Astrocyte (in vitro differentiated cells and primary cell): ENCODE results near the gene NR4A3. TPM values are rescaled to one million over a fixed set of nuclear protein-coding genes. Genes with fewer than 3 reads are reported as not detected.

ENCODE experiments used
- DNase-seq: peaks from one replicate; pipeline ENCODE4 v3.0.0-alpha.2; 2010; ENCODE audit warnings: low read depth
- FAIRE-seq: peaks from 2 replicates; lab custom pipeline; 2011; peaks lifted over from hg19 to GRCh38; lab: Jason Lieb, UNC
- H2AFZ ChIP-seq: 2 replicates; pipeline ENCODE4 v1.6.0; 2012; ENCODE audit warnings: low read depth, low read length, inconsistent platforms
- H3K27ac ChIP-seq: 2 replicates; pipeline ENCODE4 v1.5.1; 2011; ENCODE audit warnings: low read depth, low read length, inconsistent platforms
- H3K27me3 ChIP-seq: 2 replicates; pipeline ENCODE4 v1.6.0; 2011; ENCODE audit warnings: low read length, inconsistent platforms; ENCODE audit not compliant: insufficient read depth
- H3K36me3 ChIP-seq: 2 replicates; pipeline ENCODE4 v1.5.1; 2011; ENCODE audit warnings: low read length, inconsistent platforms; ENCODE audit not compliant: insufficient read depth
- H3K4me1 ChIP-seq: 2 replicates; pipeline ENCODE4 v1.5.1; 2011; ENCODE audit warnings: low read length, inconsistent platforms; ENCODE audit not compliant: insufficient read depth
- H3K4me2 ChIP-seq: 2 replicates; pipeline ENCODE4 v1.6.0; 2012; ENCODE audit warnings: low read length, inconsistent platforms
- H3K4me3 ChIP-seq: 2 replicates; pipeline ENCODE4 v1.5.1; 2011; ENCODE audit warnings: low read depth, mild to moderate bottlenecking, low read length, inconsistent platforms; ENCODE audit not compliant: insufficient read depth
- H3K79me2 ChIP-seq: 2 replicates; pipeline ENCODE4 v1.6.0; 2012; ENCODE audit warnings: mild to moderate bottlenecking, low read length, inconsistent platforms; ENCODE audit not compliant: insufficient read depth
- H3K9ac ChIP-seq: 2 replicates; pipeline ENCODE4 v1.6.0; 2012; ENCODE audit warnings: mild to moderate bottlenecking, low read length, inconsistent platforms
- H3K9me3 ChIP-seq: 2 replicates; pipeline ENCODE4 v1.5.1; 2012; ENCODE audit warnings: low read depth, mild to moderate bottlenecking, low read length, inconsistent platforms; ENCODE audit not compliant: insufficient read depth
- H4K20me1 ChIP-seq: 2 replicates; pipeline ENCODE4 v1.6.0; 2012; ENCODE audit warnings: low read length, inconsistent platforms; ENCODE audit not compliant: insufficient read depth
- H3K27ac Mint-ChIP-seq: one replicate; pipeline ENCODE4 v1.8.0; 2021; ENCODE audit warnings: mild to moderate bottlenecking, mixed read lengths; ENCODE audit not compliant: unreplicated experiment
- H3K27me3 Mint-ChIP-seq: one replicate; pipeline ENCODE4 v1.8.0; 2021; ENCODE audit warnings: low read depth, mixed read lengths; ENCODE audit not compliant: unreplicated experiment
- H3K36me3 Mint-ChIP-seq: one replicate; pipeline ENCODE4 v1.8.0; 2021; ENCODE audit warnings: low read depth, mixed read lengths; ENCODE audit not compliant: unreplicated experiment
- H3K4me1 Mint-ChIP-seq: one replicate; pipeline ENCODE4 v1.8.0; 2021; ENCODE audit warnings: low read depth, mixed read lengths; ENCODE audit not compliant: unreplicated experiment
- H3K4me3 Mint-ChIP-seq: one replicate; pipeline ENCODE4 v1.8.0; 2021; ENCODE audit warnings: mild to moderate bottlenecking, moderate library complexity, mixed read lengths; ENCODE audit not compliant: unreplicated experiment
- H3K9me3 Mint-ChIP-seq: one replicate; pipeline ENCODE4 v1.8.0; 2021; ENCODE audit warnings: mild to moderate bottlenecking, mixed read lengths; ENCODE audit not compliant: unreplicated experiment
- EZH2 ChIP-seq: IDR thresholded peaks from 2 replicates; pipeline ENCODE4 v1.6.1; 2012; ENCODE audit warnings: mild to moderate bottlenecking, low read length, inconsistent platforms; ENCODE audit not compliant: insufficient read depth
- total RNA-seq: library from RNA; stranded (reverse); gene quantifications from 2 replicates; pipeline ENCODE4 v1.2.1, GENCODE V29; 2021
- TF ChIP-seq, protein P1 (sequence below): IDR thresholded peaks from 2 replicates; pipeline ENCODE4 v1.5.1; 2011; ENCODE audit warnings: low read depth, mild to moderate bottlenecking, inconsistent platforms, low read length, moderate library complexity; ENCODE audit not compliant: insufficient read depth

Gene NR4A3
- total RNA-seq, 1 donor from 2014 or later, result 3.6 TPM

GRCh38 chr9:99785010-99785590 is 36.6 kb upstream of the NR4A3 start:
- H3K27ac Mint-ChIP-seq, result no peak overlapping the region
- no peak overlapping the region for H3K27ac ChIP-seq
- H3K4me3 ChIP-seq, result no peak overlapping the region
- no peaks in the 10 kb centered on the region for H3K9me3 ChIP-seq
- H3K4me1 ChIP-seq, result no peaks in the 10 kb centered on the region
- H3K27me3 ChIP-seq, result no peaks in the 10 kb centered on the region
- H3K9ac ChIP-seq, result no peak overlapping the region
- no peaks in the 10 kb centered on the region for H3K36me3 ChIP-seq
- FAIRE-seq (no peak), DNase-seq (no peak)
- H3K4me3 Mint-ChIP-seq, result no peak overlapping the region
- no peaks in the 10 kb centered on the region for H3K9me3 Mint-ChIP-seq
- peaks cover 2% of the 10 kb centered on the region for H3K27me3 Mint-ChIP-seq
- TF ChIP-seq, protein P1, sequence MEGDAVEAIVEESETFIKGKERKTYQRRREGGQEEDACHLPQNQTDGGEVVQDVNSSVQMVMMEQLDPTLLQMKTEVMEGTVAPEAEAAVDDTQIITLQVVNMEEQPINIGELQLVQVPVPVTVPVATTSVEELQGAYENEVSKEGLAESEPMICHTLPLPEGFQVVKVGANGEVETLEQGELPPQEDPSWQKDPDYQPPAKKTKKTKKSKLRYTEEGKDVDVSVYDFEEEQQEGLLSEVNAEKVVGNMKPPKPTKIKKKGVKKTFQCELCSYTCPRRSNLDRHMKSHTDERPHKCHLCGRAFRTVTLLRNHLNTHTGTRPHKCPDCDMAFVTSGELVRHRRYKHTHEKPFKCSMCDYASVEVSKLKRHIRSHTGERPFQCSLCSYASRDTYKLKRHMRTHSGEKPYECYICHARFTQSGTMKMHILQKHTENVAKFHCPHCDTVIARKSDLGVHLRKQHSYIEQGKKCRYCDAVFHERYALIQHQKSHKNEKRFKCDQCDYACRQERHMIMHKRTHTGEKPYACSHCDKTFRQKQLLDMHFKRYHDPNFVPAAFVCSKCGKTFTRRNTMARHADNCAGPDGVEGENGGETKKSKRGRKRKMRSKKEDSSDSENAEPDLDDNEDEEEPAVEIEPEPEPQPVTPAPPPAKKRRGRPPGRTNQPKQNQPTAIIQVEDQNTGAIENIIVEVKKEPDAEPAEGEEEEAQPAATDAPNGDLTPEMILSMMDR, result no peak
- TF ChIP-seq EZH2, result no peak
- no peaks in the 10 kb centered on the region for H3K36me3 Mint-ChIP-seq
- H3K4me1 Mint-ChIP-seq, result no peaks in the 10 kb centered on the region
- no peaks in the 10 kb centered on the region for H3K79me2 ChIP-seq
- no peak overlapping the region for H2AFZ ChIP-seq
- H3K4me2 ChIP-seq, result no peak overlapping the region
- H4K20me1 ChIP-seq, result no peaks in the 10 kb centered on the region

DNA sequence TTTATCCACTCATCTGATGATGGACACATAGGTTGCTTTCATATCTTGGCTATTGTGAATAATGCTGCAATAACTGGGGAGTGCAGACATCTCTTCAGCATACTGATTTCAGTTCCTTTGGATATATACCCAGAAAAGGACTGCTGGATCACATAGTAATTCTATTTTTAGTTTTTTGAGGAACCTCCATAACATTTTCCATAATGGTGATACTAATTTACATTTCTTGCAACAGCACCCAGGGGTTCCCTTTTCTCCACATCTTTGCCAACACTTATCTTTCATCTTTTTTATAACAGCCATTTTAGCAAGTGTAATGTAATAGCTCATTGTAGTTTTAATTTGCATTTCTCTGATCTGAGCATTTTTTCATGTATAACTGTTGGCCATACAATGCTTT is 34.1 kb upstream of the NR4A3 start:
- Histone ChIP-seq H3K4me3 (no peak overlapping the region), H3K27me3 (no peaks in the 10 kb centered on the region), H3K36me3 (no peaks in the 10 kb centered on the region), H3K27ac (no peak overlapping the region), H3K4me1 (no peaks in the 10 kb centered on the region), H3K9ac (no peak overlapping the region), H3K9me3 (no peaks in the 10 kb centered on the region), H4K20me1 (no peaks in the 10 kb centered on the region), H2AFZ (no peak overlapping the region), H3K4me2 (no peak overlapping the region), H3K79me2 (no peaks in the 10 kb centered on the region)
- Mint-ChIP-seq H3K4me3 (no peak overlapping the region), H3K27ac (no peak overlapping the region), H3K4me1 (no peaks in the 10 kb centered on the region), H3K36me3 (no peaks in the 10 kb centered on the region), H3K9me3 (no peaks in the 10 kb centered on the region), H3K27me3 (peaks cover 2% of the 10 kb centered on the region)
- TF ChIP-seq, protein P1, result no peak
- TF ChIP-seq EZH2, result no peak
- no peak for FAIRE-seq
- DNase-seq, result no peak

DNA sequence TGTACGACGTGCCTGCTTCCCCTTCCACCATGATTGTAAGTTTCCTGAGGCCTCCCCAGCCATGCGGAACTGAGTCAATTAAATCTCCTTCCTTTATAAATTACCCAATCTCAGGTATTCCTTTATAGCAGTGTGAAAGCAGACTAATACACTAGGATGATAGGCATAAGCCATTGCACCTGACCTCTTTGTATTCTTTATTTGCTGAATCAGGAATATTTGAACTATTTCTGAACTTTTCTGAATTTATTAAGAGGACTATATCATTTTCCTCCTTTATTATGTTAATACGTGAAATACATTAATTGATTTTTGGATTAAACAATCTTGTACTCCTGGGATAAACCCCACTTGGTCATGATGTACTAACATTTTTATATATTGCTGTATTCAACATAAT is 28.2 kb upstream of the NR4A3 start:
- no peak overlapping the region for H3K4me3 Mint-ChIP-seq
- FAIRE-seq (no peak), DNase-seq (no peak)
- no peaks in the 10 kb centered on the region for H3K9me3 Mint-ChIP-seq
- H3K36me3 ChIP-seq, result no peaks in the 10 kb centered on the region
- no peaks in the 10 kb centered on the region for H3K27me3 Mint-ChIP-seq
- H3K27ac Mint-ChIP-seq, result no peak overlapping the region
- no peaks in the 10 kb centered on the region for H3K4me1 ChIP-seq
- no peak overlapping the region for H3K9ac ChIP-seq
- H3K79me2 ChIP-seq, result no peaks in the 10 kb centered on the region
- H3K9me3 ChIP-seq, result no peaks in the 10 kb centered on the region
- no peaks in the 10 kb centered on the region for H3K4me1 Mint-ChIP-seq
- H3K27me3 ChIP-seq, result no peaks in the 10 kb centered on the region
- H4K20me1 ChIP-seq, result no peaks in the 10 kb centered on the region
- no peak overlapping the region for H3K4me3 ChIP-seq
- H3K4me2 ChIP-seq, result no peak overlapping the region
- H3K27ac ChIP-seq, result no peak overlapping the region
- no peak for TF ChIP-seq EZH2
- TF ChIP-seq, protein P1, result no peak
- H3K36me3 Mint-ChIP-seq, result no peaks in the 10 kb centered on the region
- no peak overlapping the region for H2AFZ ChIP-seq
